GM19324 (cell line): ENCODE data around the gene DST.

Source experiments
- ATAC-seq: cut with Tn5 transposase; IDR thresholded peaks from one replicate; pipeline ENCODE4 v1.9.1; 2021; ENCODE audit warnings: mild to moderate bottlenecking, moderate library complexity; ENCODE audit not compliant: unreplicated experiment, low FRiP score

The DST gene

DNA sequence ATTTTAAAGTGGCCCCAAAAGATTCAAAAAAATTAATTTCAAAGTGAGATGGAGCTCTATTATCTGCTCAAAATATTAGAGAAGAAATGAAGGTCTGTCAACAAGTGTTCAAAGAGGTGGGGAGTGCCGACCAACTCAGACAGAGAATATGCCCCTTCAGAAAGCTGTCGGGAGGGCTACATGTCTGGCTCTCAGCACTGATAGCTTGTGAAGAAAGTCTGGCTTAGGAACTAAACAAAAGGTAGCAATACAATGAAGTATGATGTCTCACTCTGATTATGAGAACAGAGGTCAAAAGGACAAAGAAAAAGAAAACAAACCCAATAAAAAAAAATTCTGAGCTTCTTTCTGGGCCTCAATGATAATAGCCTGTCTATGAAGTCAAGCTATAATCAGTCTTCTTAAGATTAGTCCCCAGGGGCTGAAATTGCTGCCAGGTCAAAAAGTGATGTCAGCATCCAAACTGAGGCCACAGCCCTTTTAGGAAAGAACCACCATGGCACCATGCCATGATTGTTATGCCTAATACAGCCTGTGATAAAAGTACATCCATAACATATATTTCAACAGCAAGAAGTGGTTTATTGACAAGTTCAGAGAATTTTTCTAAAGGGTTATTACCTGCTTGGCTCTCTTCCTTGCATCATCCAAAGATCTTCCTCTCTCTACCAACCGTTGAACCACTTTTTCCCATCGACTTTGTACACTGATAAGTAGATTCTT lies 150.9 kb downstream of the DST start:
- ATAC-seq, result no peak

DNA sequence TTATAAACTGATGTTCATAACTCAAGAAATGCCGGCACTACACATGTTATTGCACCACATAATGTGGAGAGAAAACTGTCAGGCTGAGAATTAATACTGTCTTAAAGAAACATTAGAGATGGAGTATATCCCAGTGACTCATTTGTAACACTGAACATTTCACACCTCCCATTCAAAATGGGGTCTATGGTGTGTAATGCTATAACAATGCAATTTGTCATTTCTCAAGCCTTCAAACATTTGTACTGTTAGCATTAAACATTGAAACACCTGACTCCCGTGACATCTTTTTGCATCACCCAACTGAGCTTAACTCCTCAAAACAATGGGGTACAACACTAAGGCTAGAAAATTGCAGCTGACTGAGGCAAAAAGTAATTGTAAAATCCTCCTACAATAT lies 151.7 kb downstream of the DST start:
- ATAC-seq, result no peak

DNA sequence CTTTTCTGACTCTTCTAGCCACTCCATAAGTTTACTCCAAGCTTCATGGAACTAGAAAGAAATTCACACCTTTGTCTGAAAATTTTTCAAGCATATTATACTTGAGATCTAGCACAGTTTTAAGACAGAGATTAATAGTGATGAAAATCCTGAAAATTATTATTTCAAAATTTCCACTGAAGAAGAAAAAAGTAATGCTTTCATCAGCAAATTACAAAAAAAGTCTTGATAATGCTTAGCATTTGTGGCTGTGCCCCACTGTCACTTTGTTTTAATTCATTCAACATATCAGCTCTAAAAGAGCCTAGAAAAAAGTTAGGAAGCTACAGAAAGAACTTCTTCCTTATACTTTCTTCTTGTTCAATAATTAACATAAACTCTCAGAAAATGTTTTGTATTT lies 153.1 kb downstream of the DST start:
- ATAC-seq, result no peak

- no peak for ATAC-seq
These were observed 154.4 kb downstream of the DST start for GRCh38 chr6:56488281-56488680.

- ATAC-seq, result no peak
These were observed 156.0 kb downstream of the DST start for GRCh38 chr6:56486681-56487080.

- ATAC-seq, result no peak
These were observed 158.0 kb downstream of the DST start for GRCh38 chr6:56484669-56485068.

- no peak for ATAC-seq
These were observed 158.8 kb downstream of the DST start for GRCh38 chr6:56483929-56484328.

DNA sequence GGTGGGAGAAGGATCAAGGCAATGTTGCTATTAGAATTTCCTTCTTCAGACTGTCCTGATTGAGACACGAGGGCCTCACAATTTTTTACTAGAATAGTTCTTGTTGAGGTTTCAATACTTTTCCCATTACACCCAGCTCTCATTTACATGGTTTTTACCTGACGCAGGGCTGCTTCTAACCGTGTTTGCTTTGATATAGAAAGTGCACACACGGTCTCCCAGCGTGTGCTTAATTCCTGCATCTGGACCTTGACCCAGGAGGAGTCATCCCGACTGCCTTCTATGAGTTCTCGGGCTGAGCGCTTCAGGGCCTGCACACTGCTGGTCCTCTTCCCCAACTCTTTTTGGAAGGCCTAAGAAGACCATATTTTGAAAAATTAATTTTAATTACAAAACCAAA lies 160.2 kb downstream of the DST start:
- ATAC-seq, result no peak

DNA sequence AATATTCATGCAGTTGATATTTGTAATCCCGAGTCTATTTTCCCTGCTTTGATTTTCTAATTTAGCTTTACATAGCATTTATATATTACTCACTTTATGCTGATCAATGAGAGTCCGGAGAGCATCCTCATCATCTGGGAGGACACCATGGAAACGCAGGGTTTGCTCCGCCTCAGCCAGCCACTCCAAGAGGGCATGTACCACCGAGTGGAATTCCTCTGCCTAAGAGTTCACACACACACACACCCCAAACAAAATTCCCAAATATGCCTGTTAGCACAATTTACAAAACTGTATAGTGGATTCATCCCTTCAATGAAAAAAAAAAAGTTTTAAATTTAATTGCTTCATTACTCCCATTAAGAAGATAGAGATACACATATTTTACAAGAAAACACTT lies 160.7 kb downstream of the DST start:
- no peak for ATAC-seq

- no peak for ATAC-seq
These were observed 161.9 kb downstream of the DST start for GRCh38 chr6:56480654-56481337.

DNA sequence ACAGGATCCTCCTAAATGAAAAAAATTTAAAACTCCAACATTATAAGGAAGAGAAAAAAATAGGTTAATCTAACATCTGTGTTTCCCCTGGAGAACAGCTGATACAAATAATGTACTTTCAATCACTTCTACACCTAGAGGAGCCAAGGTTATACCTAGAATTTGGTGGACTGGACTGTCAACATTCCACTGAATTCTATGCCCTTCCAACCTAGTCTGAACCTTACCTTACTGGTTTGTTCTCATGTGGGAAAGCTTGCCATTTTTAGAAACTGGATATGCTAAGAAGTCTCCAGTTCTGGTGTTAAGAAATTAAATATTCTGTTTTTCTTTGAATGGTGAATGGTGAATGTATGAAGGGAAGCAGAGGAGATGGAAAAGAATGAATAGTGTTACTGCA lies 162.4 kb downstream of the DST start:
- no peak for ATAC-seq

- ATAC-seq, result no peak
These were observed 163.3 kb downstream of the DST start for GRCh38 chr6:56479381-56479780.

DNA sequence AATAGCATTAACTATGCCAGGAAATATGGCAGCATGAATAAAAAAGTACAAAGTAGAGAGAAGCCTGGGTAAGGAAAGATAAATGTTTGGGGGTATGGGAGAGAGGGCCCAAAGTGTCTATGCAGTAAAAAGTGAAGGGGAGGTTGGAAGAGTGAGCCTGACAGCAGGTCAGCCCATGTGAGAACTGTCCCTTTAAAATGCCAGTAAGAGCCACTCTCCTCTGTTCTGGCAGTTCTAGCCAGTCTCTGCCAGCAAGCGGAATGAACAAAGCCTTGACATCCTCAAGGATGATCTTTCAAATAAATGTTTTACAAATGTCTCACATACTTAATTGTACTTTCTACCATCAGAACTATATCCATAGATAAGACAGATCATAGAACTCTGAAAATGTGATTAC lies 164.5 kb downstream of the DST start:
- no peak for ATAC-seq

DNA sequence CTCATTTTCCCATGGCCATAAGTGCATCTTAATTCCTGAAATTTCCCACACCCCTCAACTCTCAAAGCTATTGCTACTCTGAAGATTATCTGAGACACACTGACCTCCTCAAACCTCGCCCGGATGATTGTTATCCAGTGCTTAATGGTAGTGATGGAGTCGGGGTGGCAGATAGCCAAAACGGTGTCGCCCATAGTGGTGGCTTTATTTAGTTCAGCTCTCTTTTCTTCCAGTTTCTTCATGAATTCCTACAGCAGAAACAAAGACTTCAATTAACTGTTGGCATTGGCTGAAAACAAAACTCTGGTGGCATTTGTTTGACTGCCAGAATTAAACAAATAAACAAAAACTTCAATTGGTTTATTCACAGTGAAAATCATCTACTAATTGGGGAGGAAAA lies 165.4 kb downstream of the DST start:
- no peak for ATAC-seq

- no peak for ATAC-seq
These were observed 166.8 kb downstream of the DST start for GRCh38 chr6:56475736-56476457.

GRCh38 chr6:56474532-56474931 lies 168.2 kb downstream of the DST start:
- no peak for ATAC-seq

DNA sequence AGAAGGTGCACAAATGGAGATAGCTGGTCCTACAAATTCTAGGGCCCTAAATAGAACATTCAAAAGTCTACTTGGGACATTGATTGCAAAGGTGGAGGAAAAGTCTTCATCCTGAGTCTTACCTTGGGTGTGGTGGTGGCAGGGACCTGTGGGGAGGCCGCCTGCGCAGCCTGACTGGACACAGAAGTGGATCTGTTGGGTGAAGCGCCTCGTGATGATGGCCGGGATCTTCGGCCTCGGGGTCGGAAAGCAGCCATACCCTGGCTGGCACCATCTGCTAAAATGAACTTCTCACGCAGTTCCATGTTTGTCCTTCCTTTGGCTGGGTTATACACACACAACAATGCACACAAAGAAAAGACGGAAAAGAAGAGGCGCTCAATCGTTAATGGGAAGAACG lies 179.2 kb downstream of the DST start:
- no peak for ATAC-seq

- ATAC-seq, result no peak
These were observed 183.5 kb downstream of the DST start for GRCh38 chr6:56459030-56459805.

DNA sequence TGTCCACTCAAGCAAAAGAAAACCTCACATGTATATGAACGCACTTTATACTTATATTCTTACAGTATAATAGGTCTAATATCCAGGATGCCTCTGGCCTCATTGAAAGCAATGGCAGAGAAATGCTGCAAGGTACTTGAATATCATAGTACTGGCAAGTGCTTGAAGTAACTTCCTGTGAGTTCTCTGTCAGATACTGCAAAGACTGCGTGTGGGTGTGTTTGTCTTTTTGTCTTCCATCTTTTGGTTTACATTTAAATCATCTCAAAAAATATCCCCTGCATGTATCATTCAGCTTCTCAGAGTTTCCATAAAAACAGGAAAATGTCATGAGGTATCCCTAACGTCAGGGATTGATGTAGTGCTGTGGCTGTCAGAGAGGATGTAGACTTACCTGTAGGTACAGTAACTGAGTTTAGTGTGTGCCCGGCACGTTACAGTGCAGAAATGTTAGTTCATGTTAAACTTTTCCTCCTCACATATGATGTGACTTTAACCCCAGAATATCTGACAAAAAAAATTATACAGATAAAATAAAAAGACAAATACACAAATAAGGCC lies 184.3 kb downstream of the DST start:
- ATAC-seq, result no peak

DNA sequence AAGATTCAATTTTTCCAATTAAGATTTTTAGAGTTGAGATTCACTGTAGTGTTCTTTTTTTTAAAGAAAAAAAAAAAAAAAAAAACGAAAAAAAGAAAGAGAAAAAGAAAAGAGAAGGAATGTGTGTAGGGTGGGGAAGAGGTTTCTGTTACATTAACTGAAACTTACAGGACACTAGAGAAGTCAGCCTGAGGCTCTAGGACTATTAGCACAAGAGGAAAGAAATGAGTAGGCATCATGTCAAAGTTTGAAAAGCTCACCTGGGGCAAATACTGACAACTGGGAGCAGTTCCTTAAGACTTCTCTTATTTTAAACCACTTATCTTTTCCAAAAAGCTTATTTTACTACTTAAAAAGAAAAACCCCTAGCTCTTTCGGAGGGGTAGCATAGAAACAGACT lies 185.9 kb downstream of the DST start:
- no peak for ATAC-seq
